Heart left ventricle (tissue), 16 donors: Measurements from ENCODE around the gene TSSK1B. TPM values are rescaled to one million over a fixed set of nuclear protein-coding genes. Genes with fewer than 3 reads are reported as not detected.
"Not testable (repeated sequence)": the region's sequence is repeated elsewhere in the genome, so short reads cannot be mapped to it uniquely, and the experiment has no call there.

Experiments used
- ATAC-seq, 4 donors: fragments of 200-7000 bp; cut with Tn5 transposase; one replicate each; pipeline ENCODE4 v1.9.1; 2020 to 2022; ENCODE audit warnings: moderate library complexity in 4 of 4, mild to moderate bottlenecking in 3 of 4, moderate number of reproducible peaks in 1 of 4
- DNase-seq, 5 donors: peaks; one replicate each; pipeline ENCODE4 v3.0.0-alpha.2; 2020
- H3K27ac ChIP-seq, 12 donors: fragments of 200-600 bp; sonication (generic) in 4 of 12; one replicate each; pipeline versions ENCODE4 v1.5.0 to v1.8.0; 2016 to 2022; ENCODE audit warnings: mild to moderate bottlenecking in 2 of 12
- H3K27me3 ChIP-seq, 9 donors: fragments of 200-600 bp; sonication (generic) in 2 of 9; one replicate each; pipeline versions ENCODE4 v1.5.1 to v1.8.0; 2016 to 2022; ENCODE audit warnings: mild to moderate bottlenecking in 3 of 9
- H3K36me3 ChIP-seq, 9 donors: fragments of 200-600 bp; sonication (generic) in 2 of 9; one replicate each; pipeline versions ENCODE4 v1.5.0 to v1.8.0; 2018 to 2022; ENCODE audit warnings: mild to moderate bottlenecking in 2 of 9
- H3K4me1 ChIP-seq, 12 donors: fragments of 200-600 bp; sonication (generic) in 4 of 12; one replicate each; pipeline versions ENCODE4 v1.5.0 to v1.8.0; 2016 to 2022; ENCODE audit warnings: mild to moderate bottlenecking in 3 of 12
- H3K4me3 ChIP-seq, 12 donors: fragments of 200-600 bp; sonication (generic) in 4 of 12; one replicate each; pipeline versions ENCODE4 v1.5.0 to v1.8.0; 2017 to 2022; ENCODE audit warnings: mild to moderate bottlenecking in 9 of 12, moderate library complexity in 4 of 12
- H3K9me3 ChIP-seq, 12 donors: fragments of 200-600 bp; sonication (generic) in 4 of 12; one replicate each; pipeline versions ENCODE4 v1.5.0 to v1.8.0; 2016 to 2022; ENCODE audit warnings: mild to moderate bottlenecking in 1 of 12
- POLR2A ChIP-seq, 2 donors: fragments of 450-650 bp; IDR thresholded peaks; one replicate each; pipeline ENCODE4 v1.6.1; 2017; ENCODE audit warnings: antibody characterized with exemption in 2 of 2, mild to moderate bottlenecking in 2 of 2, moderate library complexity in 2 of 2
- WGBS, 4 donors: extraction: QIAGEN DNeasy Blood & Tissue Kit in 2 of 4; methylation state at CpG; one replicate each; pipeline versions ENCODE4 v1.1.5 to v1.1.7; 2013 to 2018; 5-methylcytosine and 5-hydroxymethylcytosine counted together
- intact Hi-C, 10 donors: fragments of 100-400 bp; cut with DNase I; formaldehyde crosslinking; loops; one replicate each; pipeline versions ENCODE4 v1.11.1 to v1.14.2; 2022
- polyA plus RNA-seq, 2 donors: library from polyadenylated mRNA; stranded (reverse); fragments of 200-250 nt; gene quantifications; one replicate each; pipeline ENCODE4 v1.2.3, GENCODE V29; 2013
- total RNA-seq, 9 donors: library from RNA; depleted of rRNA in 2 of 9; stranded (reverse); fragments of >200 nt in 2 of 9; fragmentation: NEBNext Ultra II Directional in 3 of 9; extraction: Animal tissue kit (Norgen Biotek cat#: 25700) in 3 of 9; gene quantifications; one replicate each; pipeline versions ENCODE4 v1.1.0 to v1.2.4, GENCODE V29; 2016 to 2023
- TF ChIP-seq, protein P1 (sequence below), 12 donors: fragments of 200-600 bp; sonication (generic) in 4 of 12; IDR thresholded peaks; one replicate each; pipeline versions ENCODE4 v1.5.0 to v1.8.0; 2018 to 2022; ENCODE audit warnings: antibody characterized with exemption in 12 of 12, mild to moderate bottlenecking in 5 of 12
- donor health status: ischemic (EF 13 %, LVEDD 7.1; RV severe dilation, severe dysfunction).
- donor health status: healthy with polysubstance abuse.
- donor health status: DM: no; HTN: yes; CAD: no.
- donor health status: DM: no; HTN: no; CAD: no.
- donor health status: ischemic (EF 25% LVEDD 6.9; RV normal size, moderate dysfunction).
- donor health status: ischemic (EF 25% LVEDD 5.7; RV mildly dilated, moderate dysfunction).
- donor health status: healthy.
- donor health status: DM: yes; HTN: yes; CAD: no.
- donor health status: ischemic (EF 35%, LVEDD 5.7; RV mildly dilated, moderate dysfunction).
- donor health status: nonischemic (EF 11% LVEDD 7.7; RV severe dilation, severe dysfunction).
- donor health status: DM: yes; HTN: yes; CAD: no.
- donor health status: PGD.
- donor health status: ischemic (EF 29% LVEDD 5.4; RV normal size, mild dysfunction).
- donor health status: nonischemic (EF 23%, LVEDD 6.1; RV moderate dilation, normal function).

The TSSK1B gene
- total and polyA plus RNA-seq, 11 donors: not detected

- H3K9me3 ChIP-seq: no peaks in the 10 kb centered on the region
These were observed 6.8 kb downstream of the TSSK1B start for GRCh38 chr5:113427871-113428574.

GRCh38 chr5:113425909-113426308 is 8.9 kb downstream of the TSSK1B start:
- 70 to 85% (median 77%) methylated on average over 3 of the region's 3 CpGs for WGBS, 4 donors
- peak in 1 of 5 donors; percentile 28 for DNase-seq
- Histone ChIP-seq H3K4me3 (no peak overlapping the region), H3K27me3 (no peaks in the 10 kb centered on the region), H3K27ac (no peak overlapping the region), H3K9me3 (no peaks in the 10 kb centered on the region), H3K36me3 (no peaks in the 10 kb centered on the region), H3K4me1 (no peaks in the 10 kb centered on the region)
- ATAC-seq: peak in 1 of 4 donors; percentile 27
- TF ChIP-seq, protein P1, sequence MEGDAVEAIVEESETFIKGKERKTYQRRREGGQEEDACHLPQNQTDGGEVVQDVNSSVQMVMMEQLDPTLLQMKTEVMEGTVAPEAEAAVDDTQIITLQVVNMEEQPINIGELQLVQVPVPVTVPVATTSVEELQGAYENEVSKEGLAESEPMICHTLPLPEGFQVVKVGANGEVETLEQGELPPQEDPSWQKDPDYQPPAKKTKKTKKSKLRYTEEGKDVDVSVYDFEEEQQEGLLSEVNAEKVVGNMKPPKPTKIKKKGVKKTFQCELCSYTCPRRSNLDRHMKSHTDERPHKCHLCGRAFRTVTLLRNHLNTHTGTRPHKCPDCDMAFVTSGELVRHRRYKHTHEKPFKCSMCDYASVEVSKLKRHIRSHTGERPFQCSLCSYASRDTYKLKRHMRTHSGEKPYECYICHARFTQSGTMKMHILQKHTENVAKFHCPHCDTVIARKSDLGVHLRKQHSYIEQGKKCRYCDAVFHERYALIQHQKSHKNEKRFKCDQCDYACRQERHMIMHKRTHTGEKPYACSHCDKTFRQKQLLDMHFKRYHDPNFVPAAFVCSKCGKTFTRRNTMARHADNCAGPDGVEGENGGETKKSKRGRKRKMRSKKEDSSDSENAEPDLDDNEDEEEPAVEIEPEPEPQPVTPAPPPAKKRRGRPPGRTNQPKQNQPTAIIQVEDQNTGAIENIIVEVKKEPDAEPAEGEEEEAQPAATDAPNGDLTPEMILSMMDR (IDR thresholded peaks at IDR 0.05): no peak
- no peak for TF ChIP-seq POLR2A (IDR thresholded peaks at IDR 0.05)
- intact Hi-C loops: no loop called here

More at GRCh38 chr5:113427871-113428574, 6.8 kb downstream of the TSSK1B start:
- Histone ChIP-seq H3K27me3 (no peaks in the 10 kb centered on the region), H3K27ac (no peak overlapping the region), H3K4me3 (no peak overlapping the region), H3K4me1 (no peaks in the 10 kb centered on the region), H3K36me3 (no peaks in the 10 kb centered on the region)
- no peak for DNase-seq
- 72 to 78% (median 74%) methylated on average over 3 of the region's 3 CpGs for WGBS, 4 donors
- no peak for ATAC-seq
- TF ChIP-seq POLR2A (IDR thresholded peaks at IDR 0.05): no peak
- intact Hi-C loops: no loop called here

DNA sequence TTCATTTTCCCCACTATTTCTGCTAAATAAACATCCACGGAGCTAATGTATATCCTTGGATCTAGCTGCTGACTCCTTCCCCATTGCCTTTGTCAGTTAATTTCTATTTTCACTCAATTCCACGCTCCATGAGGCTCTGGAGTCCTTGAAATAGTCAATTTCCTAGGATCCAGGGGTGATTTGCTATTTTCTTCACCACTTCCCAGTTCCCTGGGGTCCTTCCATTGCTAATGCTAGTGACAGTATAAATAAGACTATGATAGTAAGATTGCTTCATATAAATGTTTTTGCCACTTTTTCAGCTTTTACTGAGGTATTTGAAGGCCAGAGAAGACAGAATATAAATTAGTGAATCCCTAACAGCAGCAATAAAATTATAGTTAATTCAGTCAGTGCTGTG is 13.1 kb downstream of the TSSK1B start:
- H3K27me3 ChIP-seq: no peaks in the 10 kb centered on the region
- H3K36me3 ChIP-seq: no peaks in the 10 kb centered on the region
- no peak for TF ChIP-seq POLR2A (IDR thresholded peaks at IDR 0.05)
- TF ChIP-seq, protein P1 (IDR thresholded peaks at IDR 0.05): no peak
- H3K9me3 ChIP-seq: no peaks in the 10 kb centered on the region
- DNase-seq: no peak
- no peak for ATAC-seq
- H3K27ac ChIP-seq: no peak overlapping the region
- 75 to 90% (median 84%) methylated on average over 2 of the region's 2 CpGs for WGBS, 4 donors
- intact Hi-C loops: no loop called here
- no peaks in the 10 kb centered on the region for H3K4me1 ChIP-seq
- no peak overlapping the region for H3K4me3 ChIP-seq

DNA sequence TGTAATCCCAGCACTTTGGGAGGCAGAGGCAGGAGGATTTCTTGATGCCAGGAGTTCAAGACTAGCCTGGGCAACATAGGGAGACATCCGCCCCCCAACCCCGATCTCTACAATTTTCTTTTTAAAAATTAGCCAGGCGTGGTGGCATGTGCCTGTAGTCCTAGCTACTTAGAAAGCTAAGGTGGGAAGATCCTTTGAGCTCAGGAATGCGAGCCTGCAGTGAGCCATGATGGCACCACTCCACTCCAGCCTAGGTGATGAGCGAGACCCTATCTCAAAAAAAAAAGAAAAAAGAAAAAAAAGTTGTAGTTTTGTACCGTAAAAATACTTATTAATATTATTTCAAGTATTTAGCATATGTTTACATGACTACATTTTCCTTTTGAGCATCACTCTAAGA is 29.3 kb downstream of the TSSK1B start:
- Histone ChIP-seq H3K4me3 (no peak overlapping the region), H3K4me1 (peaks cover 0 to 7% (median 0%) of the 10 kb centered on the region in 12 donors), H3K9me3 (no peaks in the 10 kb centered on the region), H3K27me3 (no peaks in the 10 kb centered on the region), H3K36me3 (no peaks in the 10 kb centered on the region), H3K27ac (no peak overlapping the region)
- ATAC-seq (no peak), DNase-seq (no peak)
- intact Hi-C loops: no loop called here
- TF ChIP-seq POLR2A (IDR thresholded peaks at IDR 0.05): no peak
- TF ChIP-seq, protein P1 (IDR thresholded peaks at IDR 0.05): no peak
- 91 to 97% (median 93%) methylated on average over 6 of the region's 6 CpGs for WGBS, 4 donors

DNA sequence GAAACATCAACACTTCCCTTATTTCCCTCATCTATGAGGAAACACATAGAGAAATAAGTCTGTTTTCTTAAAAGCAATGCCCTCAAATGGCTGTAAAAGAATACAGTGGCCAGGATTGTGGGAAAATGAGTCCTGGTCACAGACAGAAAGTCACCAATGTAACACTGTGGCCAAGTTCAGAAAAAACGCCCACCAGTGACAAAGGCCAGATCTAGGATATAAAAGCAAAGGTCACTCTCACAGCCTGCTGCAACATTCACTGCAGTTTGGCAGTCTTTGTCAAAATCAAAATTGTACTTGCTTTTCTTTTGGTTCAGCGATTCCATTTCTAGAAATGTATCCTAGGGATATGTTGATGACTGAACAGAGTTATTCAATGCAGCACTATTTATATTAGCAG is 30.5 kb downstream of the TSSK1B start:
- Histone ChIP-seq H3K4me3 (no peak overlapping the region), H3K27ac (no peak overlapping the region), H3K4me1 (peaks cover 0 to 7% (median 0%) of the 10 kb centered on the region in 12 donors), H3K27me3 (no peaks in the 10 kb centered on the region), H3K36me3 (no peaks in the 10 kb centered on the region), H3K9me3 (no peaks in the 10 kb centered on the region)
- ATAC-seq: no peak
- 47 to 86% (median 61%) methylated on average over 2 of the region's 2 CpGs for WGBS, 4 donors
- no peak for DNase-seq
- intact Hi-C loops: no loop called here
- TF ChIP-seq POLR2A (IDR thresholded peaks at IDR 0.05): no peak
- TF ChIP-seq, protein P1 (IDR thresholded peaks at IDR 0.05): no peak

GRCh38 chr5:113397986-113398385 is 36.8 kb downstream of the TSSK1B start:
- intact Hi-C loops, H3K4me3 ChIP-seq, H3K9me3 ChIP-seq, H3K36me3 ChIP-seq, H3K27me3 ChIP-seq, H3K27ac ChIP-seq, ATAC-seq, H3K4me1 ChIP-seq, DNase-seq: not testable (repeated sequence)
- 84 to 89% (median 86%) methylated on average over 4 of the region's 4 CpGs for WGBS, 4 donors
